ENCODE data around the gene PARVG.

Gene PARVG

DNA sequence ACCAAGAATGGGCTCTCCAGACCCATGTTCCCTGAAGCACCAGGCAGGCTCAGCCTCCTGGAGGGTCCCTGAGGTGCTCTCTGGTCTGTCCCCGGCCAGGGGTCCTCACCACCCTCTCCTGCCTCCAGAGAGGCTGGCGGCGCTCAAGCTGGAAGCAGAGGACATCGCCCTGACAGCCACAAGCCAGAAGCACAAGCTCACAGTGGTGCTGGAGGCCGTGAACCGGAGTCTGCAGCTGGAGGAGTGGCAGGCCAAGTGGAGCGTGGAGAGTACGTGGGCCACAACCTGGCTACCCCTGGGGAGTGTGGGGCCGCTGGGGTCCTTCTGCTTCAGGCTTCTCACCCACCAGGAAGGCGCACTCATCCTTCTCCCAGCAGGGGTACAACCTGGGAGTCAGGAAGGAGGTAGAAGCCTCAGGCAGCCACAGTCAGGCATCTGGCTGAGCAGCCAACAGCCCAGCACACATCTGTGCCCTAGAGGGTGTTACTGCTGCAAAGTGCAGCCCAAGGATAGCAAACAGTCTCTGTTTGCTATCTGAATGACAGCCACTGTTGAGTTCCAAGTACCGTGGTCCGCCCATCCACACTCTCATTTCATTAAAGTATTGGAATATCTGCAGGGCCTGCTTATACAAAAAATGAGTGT lies 8.4 kb downstream of the PARVG start:
- no peak overlapping the region for H3K4me3 ChIP-seq
- no peaks in the 10 kb centered on the region for H3K4me1 ChIP-seq
- DNase-seq (ENCODE audit: low spot score in 2 of 2) = no peak
- H3K36me3 ChIP-seq (replicated peaks) = no peaks in the 10 kb centered on the region
- no peaks in the 10 kb centered on the region for H3K9me3 ChIP-seq
- H3K27me3 ChIP-seq (ENCODE audit: low read depth) = no peaks in the 10 kb centered on the region
- in situ Hi-C loops (cut with MboI; ENCODE audit: low sequenced_read_pairs) = no loop called here

DNA sequence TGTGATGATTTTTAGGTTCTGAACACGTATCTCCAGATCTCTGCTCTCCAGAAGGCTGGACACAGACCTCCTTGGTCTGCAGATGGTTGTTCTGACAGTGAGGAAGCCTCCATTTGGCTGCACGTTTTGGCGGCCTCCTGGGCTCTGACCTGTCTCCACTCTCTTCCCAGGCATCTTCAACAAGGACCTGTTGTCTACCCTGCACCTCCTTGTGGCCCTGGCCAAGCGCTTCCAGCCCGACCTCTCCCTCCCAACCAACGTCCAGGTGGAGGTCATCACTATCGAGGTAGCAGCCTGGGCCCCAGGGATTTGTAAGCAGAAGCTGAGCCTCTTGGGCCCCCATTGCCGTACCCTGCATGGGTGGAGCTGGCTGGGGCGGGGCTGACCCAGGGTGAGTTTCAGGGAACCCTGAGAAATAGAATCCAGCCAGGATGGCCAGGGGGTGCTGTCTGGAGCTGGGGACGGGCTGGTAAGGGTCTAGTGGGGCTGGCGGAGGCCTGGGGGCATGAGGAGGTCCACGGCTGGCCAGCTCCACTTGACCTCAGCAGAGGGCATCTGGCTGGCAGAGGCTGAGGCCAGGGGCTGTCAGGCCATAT lies 9.8 kb downstream of the PARVG start:
- no peaks in the 10 kb centered on the region for H3K36me3 ChIP-seq (replicated peaks)
- H3K27me3 ChIP-seq (ENCODE audit: low read depth) = no peaks in the 10 kb centered on the region
- no peak for DNase-seq (ENCODE audit: low spot score in 2 of 2)
- in situ Hi-C loops (cut with MboI; ENCODE audit: low sequenced_read_pairs) = no loop called here
- no peaks in the 10 kb centered on the region for H3K4me1 ChIP-seq
- H3K9me3 ChIP-seq = no peaks in the 10 kb centered on the region
- H3K4me3 ChIP-seq = no peak overlapping the region

- in situ Hi-C loops (cut with MboI; ENCODE audit: low sequenced_read_pairs) = no loop called here
- Histone ChIP-seq H3K4me1 (no peaks in the 10 kb centered on the region), H3K9me3 (no peaks in the 10 kb centered on the region), H3K27me3 (ENCODE audit: low read depth) (no peaks in the 10 kb centered on the region), H3K36me3 (replicated peaks) (no peaks in the 10 kb centered on the region), H3K4me3 (no peak overlapping the region)
- DNase-seq (ENCODE audit: low spot score in 2 of 2) = no peak
Observed at GRCh38 chr22:44191036-44191454, 10.3 kb downstream of the PARVG start.

DNA sequence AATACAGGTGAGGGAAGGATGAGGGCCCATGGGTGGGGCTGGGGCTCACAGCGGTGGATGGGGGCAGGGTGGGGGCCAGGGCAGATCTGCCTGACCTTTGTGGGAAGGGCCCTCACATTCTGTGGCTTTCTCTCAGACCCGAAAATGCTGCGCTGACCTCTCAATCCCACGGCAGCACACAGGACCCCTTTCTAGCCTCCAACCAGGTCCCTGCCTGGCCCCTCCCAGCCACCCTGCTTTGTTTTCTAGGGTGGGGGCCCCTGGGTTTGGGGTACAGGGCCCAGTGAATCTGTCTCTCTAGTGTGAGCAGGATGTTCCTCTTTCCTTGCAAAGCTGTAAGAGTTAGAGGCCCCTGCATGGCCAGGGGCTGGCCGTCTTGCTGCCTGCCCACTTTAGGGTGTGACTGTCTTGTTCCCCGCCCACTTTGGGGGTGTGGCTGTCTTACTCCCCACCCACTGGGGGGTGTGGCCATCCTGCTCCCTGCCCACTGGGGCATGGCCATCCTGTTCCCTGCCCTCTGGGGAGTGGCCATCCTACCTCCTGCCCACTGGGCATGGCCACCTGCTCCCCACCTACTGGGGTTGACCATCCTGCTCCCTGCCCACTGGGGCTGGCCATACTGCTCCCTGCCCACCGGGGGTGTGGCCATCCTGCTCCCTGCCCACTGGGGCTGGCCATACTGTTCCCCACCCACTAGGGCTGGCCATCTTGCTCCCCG lies 11.5 kb downstream of the PARVG start:
- in situ Hi-C loops (cut with MboI; ENCODE audit: low sequenced_read_pairs) = no loop called here
- Histone ChIP-seq H3K36me3 (replicated peaks) (no peaks in the 10 kb centered on the region), H3K4me1 (no peaks in the 10 kb centered on the region), H3K27me3 (ENCODE audit: low read depth) (no peaks in the 10 kb centered on the region), H3K9me3 (no peaks in the 10 kb centered on the region), H3K4me3 (no peak overlapping the region)
- peak in 1 of 2 experiments; percentile 57 for DNase-seq (ENCODE audit: low spot score in 2 of 2)

- Histone ChIP-seq H3K27me3 (ENCODE audit: low read depth) (no peaks in the 10 kb centered on the region), H3K4me3 (no peak overlapping the region), H3K9me3 (no peaks in the 10 kb centered on the region), H3K36me3 (replicated peaks) (no peaks in the 10 kb centered on the region), H3K4me1 (no peaks in the 10 kb centered on the region)
- DNase-seq (ENCODE audit: low spot score in 2 of 2) = no peak
- in situ Hi-C loops (cut with MboI; ENCODE audit: low sequenced_read_pairs) = no loop called here
Observed at GRCh38 chr22:44192816-44193534, 12.2 kb downstream of the PARVG start.

DNA sequence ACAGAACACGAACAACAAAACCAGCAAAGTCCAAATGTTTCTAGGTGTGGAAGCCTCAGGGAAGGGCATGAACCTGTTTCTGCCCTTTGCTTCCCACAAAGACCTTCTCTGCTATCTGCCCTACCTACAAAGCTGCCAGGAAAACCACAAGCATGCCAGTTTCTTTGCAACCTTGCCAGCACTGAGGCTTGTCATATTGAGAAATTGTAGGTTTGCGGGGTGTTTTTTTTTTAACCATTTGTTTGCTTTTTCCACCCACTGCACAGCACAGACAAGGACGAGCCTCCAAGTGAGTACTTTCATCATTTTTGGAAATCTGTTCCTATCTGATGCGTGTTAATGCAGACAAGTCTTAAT lies 12.8 kb downstream of the PARVG start:
- H3K4me3 ChIP-seq = no peak overlapping the region
- DNase-seq (ENCODE audit: low spot score in 2 of 2) = no peak
- H3K36me3 ChIP-seq (replicated peaks) = no peaks in the 10 kb centered on the region
- H3K9me3 ChIP-seq = no peaks in the 10 kb centered on the region
- H3K27me3 ChIP-seq (ENCODE audit: low read depth) = no peaks in the 10 kb centered on the region
- H3K4me1 ChIP-seq = no peaks in the 10 kb centered on the region
- in situ Hi-C loops (cut with MboI; ENCODE audit: low sequenced_read_pairs) = no loop called here

DNA sequence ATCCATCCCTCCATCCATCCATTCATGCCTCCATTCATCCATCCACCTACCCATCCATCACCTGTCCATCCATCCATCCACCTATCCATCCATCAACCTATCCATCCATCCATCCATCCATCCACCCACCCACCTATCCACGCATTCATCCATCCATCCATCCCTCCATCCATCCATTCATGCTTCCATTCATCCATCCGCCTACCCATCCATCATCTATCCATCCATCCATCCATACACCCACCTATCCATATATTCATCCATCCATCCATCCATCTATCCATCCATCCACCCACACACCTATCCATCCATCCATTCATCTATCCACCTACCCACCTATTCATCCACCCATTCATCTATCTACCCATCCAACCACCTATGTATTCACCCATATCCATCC lies 13.8 kb downstream of the PARVG start:
- Histone ChIP-seq H3K27me3 (ENCODE audit: low read depth) (no peaks in the 10 kb centered on the region), H3K4me1 (no peaks in the 10 kb centered on the region), H3K9me3 (no peaks in the 10 kb centered on the region), H3K4me3 (no peak overlapping the region), H3K36me3 (replicated peaks) (no peaks in the 10 kb centered on the region)
- in situ Hi-C loops (cut with MboI; ENCODE audit: low sequenced_read_pairs) = no loop called here
- no peak for DNase-seq (ENCODE audit: low spot score in 2 of 2)

- Histone ChIP-seq H3K9me3 (no peaks in the 10 kb centered on the region), H3K4me1 (no peaks in the 10 kb centered on the region), H3K4me3 (no peak overlapping the region), H3K36me3 (replicated peaks) (no peaks in the 10 kb centered on the region), H3K27me3 (ENCODE audit: low read depth) (no peaks in the 10 kb centered on the region)
- no peak for DNase-seq (ENCODE audit: low spot score in 2 of 2)
- in situ Hi-C loops (cut with MboI; ENCODE audit: low sequenced_read_pairs) = no loop called here
Observed at GRCh38 chr22:44195189-44195871, 14.6 kb downstream of the PARVG start.

DNA sequence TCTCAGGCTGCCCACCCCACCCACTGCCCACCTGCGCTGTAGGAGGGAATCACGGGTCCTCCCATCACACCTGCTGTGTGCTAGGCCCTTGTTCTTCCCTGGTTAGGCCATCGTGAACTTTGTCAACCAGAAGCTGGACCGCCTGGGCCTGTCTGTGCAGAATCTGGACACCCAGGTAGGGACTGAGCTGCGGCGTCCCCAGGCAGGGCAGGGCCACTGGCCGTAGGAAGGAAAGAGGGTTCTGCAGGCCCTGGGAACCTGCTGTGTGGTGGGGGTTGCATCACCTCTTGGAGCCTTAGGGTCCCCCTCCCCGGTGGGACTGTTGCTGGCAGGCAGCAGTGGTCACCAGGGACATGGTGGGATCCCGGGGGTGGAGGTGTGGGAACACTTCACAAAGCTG lies 15.5 kb downstream of the PARVG start:
- in situ Hi-C loops (cut with MboI; ENCODE audit: low sequenced_read_pairs) = no loop called here
- Histone ChIP-seq H3K9me3 (no peaks in the 10 kb centered on the region), H3K36me3 (replicated peaks) (no peaks in the 10 kb centered on the region)

GRCh38 chr22:44196731-44197131 lies 16.0 kb downstream of the PARVG start:
- Histone ChIP-seq H3K9me3 (no peaks in the 10 kb centered on the region), H3K4me3 (no peak overlapping the region), H3K36me3 (replicated peaks) (no peaks in the 10 kb centered on the region), H3K4me1 (no peaks in the 10 kb centered on the region), H3K27me3 (ENCODE audit: low read depth) (no peaks in the 10 kb centered on the region)
- in situ Hi-C loops (cut with MboI; ENCODE audit: low sequenced_read_pairs) = no loop called here
- no peak for DNase-seq (ENCODE audit: low spot score in 2 of 2)

More for the DNA sequence above, 15.5 kb downstream of the PARVG start:
- Histone ChIP-seq H3K27me3 (ENCODE audit: low read depth) (no peaks in the 10 kb centered on the region), H3K4me3 (no peak overlapping the region), H3K4me1 (no peaks in the 10 kb centered on the region)
- no peak for DNase-seq (ENCODE audit: low spot score in 2 of 2)

DNA sequence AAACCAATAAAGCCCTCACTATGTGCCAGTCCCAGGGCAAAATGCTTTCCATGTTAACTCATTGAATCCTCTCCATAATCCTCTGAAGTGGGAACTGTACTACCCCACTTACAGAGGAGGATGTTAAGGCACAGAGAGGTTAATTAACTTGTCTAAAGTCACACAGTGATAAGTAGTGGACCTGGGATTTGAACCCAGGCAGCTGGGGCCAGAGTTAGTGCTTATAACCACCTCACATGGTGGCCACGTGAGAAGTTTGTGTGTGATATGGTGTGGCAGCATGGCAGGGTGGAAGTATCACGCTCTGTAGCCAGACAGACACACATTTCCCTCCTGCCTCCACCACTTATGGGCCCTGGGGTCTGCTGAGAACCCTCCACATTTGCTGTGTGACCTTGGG lies 16.5 kb downstream of the PARVG start:
- in situ Hi-C loops (cut with MboI; ENCODE audit: low sequenced_read_pairs) = no loop called here
- Histone ChIP-seq H3K36me3 (replicated peaks) (no peaks in the 10 kb centered on the region), H3K4me3 (no peak overlapping the region), H3K9me3 (no peaks in the 10 kb centered on the region), H3K27me3 (ENCODE audit: low read depth) (no peaks in the 10 kb centered on the region), H3K4me1 (no peaks in the 10 kb centered on the region)
- no peak for DNase-seq (ENCODE audit: low spot score in 2 of 2)

DNA sequence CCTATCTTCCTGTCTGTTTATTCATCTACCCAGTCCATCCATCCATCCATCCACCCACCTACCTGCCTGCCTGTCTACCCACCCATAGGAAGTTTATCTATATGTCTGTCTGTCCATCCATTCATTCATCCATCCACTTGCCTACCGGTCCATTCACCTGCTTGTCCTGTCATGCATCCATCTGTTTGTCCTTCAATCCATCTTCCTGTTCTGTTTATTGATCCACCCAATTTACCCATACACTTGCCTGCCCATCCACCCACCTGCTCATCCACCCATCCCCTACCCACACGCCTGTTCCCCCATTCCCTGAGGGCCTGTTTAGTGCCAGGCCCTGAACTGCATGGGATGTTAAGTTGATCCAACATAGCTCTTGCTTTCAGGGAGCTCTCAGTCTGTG lies 18.4 kb downstream of the PARVG start:
- in situ Hi-C loops (cut with MboI; ENCODE audit: low sequenced_read_pairs) = no loop called here
- Histone ChIP-seq H3K27me3 (ENCODE audit: low read depth) (no peaks in the 10 kb centered on the region), H3K4me3 (no peak overlapping the region), H3K36me3 (replicated peaks) (no peaks in the 10 kb centered on the region), H3K9me3 (no peaks in the 10 kb centered on the region), H3K4me1 (no peaks in the 10 kb centered on the region)
- DNase-seq (ENCODE audit: low spot score in 2 of 2) = no peak

GRCh38 chr22:44199866-44200265 lies 19.1 kb downstream of the PARVG start:
- in situ Hi-C loops (cut with MboI; ENCODE audit: low sequenced_read_pairs) = no loop called here
- H3K36me3 ChIP-seq (replicated peaks) = no peaks in the 10 kb centered on the region
- H3K9me3 ChIP-seq = no peaks in the 10 kb centered on the region
- DNase-seq (ENCODE audit: low spot score in 2 of 2) = no peak
- H3K4me3 ChIP-seq = no peak overlapping the region
- H3K27me3 ChIP-seq (ENCODE audit: low read depth) = no peaks in the 10 kb centered on the region
- H3K4me1 ChIP-seq = no peaks in the 10 kb centered on the region
